SK-N-SH (cell line): ENCODE measurements around the gene ANO6.

Source experiments
- CHD2 ChIP-seq: fragments of 150-350 bp; IDR thresholded peaks from 2 replicates; pipeline ENCODE4 v1.6.1; 2018; ENCODE audit warnings: low read length; ENCODE audit not compliant: partially characterized antibody
- EZH2phosphoT487 ChIP-seq: fragments of 200-600 bp; sonication (generic); IDR thresholded peaks from 2 replicates; pipeline ENCODE4 v1.6.1; 2017; ENCODE audit warnings: low read depth, mixed run types, mild to moderate bottlenecking, antibody characterized with exemption, moderate library complexity, borderline replicate concordance
- POLR2AphosphoS5 ChIP-seq: IDR thresholded peaks from 2 replicates; pipeline ENCODE4 v1.6.1; 2012; ENCODE audit warnings: low read depth, low read length
- RCOR1 ChIP-seq: fragments of 150-350 bp; IDR thresholded peaks from 2 replicates; pipeline ENCODE4 v1.6.1; 2017; ENCODE audit warnings: antibody characterized with exemption, low read length
- YY1 ChIP-seq: IDR thresholded peaks from 2 replicates; pipeline ENCODE4 v1.4.0; 2012; ENCODE audit warnings: low read depth, mild to moderate bottlenecking
- TF ChIP-seq, protein P1 (sequence below): IDR thresholded peaks from 2 replicates; pipeline ENCODE4 v1.4.0; 2012; ENCODE audit warnings: low read depth
- TF ChIP-seq, protein P2 (sequence below): fragments of 200-600 bp; sonication (generic); IDR thresholded peaks from 2 replicates; pipeline ENCODE4 v1.6.1; 2017; ENCODE audit warnings: antibody characterized with exemption, mild to moderate bottlenecking, moderate library complexity
- TF ChIP-seq, protein P3 (sequence below): fragments of 150-350 bp; IDR thresholded peaks from 2 replicates; pipeline ENCODE4 v1.6.1; 2017; ENCODE audit warnings: antibody characterized with exemption, low read length, low read depth, borderline replicate concordance

DNA sequence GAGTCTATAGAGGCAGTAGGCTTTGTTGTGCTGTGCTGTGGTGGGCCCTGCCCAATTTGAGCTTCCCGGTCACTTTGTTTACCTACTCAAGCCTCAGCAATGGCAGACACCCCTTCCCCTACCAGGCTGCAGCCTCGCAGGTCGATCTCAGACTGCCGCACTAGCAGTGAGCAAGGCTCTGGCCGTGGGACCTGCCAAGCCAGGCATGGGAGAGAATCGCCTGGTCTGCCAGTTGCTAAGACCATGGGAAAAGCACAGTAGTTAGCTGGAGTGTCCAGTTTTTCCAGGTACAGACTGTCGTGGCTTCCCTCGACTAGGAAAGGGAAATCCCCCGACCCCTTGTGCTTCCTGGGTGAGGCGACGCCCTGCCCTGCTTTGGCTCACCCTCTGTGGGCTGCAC lies 26.3 kb downstream of the ANO6 start:
- TF ChIP-seq, protein P1, sequence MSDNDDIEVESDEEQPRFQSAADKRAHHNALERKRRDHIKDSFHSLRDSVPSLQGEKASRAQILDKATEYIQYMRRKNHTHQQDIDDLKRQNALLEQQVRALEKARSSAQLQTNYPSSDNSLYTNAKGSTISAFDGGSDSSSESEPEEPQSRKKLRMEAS = no peak
- TF ChIP-seq, protein P2, sequence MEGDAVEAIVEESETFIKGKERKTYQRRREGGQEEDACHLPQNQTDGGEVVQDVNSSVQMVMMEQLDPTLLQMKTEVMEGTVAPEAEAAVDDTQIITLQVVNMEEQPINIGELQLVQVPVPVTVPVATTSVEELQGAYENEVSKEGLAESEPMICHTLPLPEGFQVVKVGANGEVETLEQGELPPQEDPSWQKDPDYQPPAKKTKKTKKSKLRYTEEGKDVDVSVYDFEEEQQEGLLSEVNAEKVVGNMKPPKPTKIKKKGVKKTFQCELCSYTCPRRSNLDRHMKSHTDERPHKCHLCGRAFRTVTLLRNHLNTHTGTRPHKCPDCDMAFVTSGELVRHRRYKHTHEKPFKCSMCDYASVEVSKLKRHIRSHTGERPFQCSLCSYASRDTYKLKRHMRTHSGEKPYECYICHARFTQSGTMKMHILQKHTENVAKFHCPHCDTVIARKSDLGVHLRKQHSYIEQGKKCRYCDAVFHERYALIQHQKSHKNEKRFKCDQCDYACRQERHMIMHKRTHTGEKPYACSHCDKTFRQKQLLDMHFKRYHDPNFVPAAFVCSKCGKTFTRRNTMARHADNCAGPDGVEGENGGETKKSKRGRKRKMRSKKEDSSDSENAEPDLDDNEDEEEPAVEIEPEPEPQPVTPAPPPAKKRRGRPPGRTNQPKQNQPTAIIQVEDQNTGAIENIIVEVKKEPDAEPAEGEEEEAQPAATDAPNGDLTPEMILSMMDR = no peak
- TF ChIP-seq YY1 (no peak), CHD2 (no peak), RCOR1 (no peak), EZH2phosphoT487 (no peak), POLR2AphosphoS5 (no peak)
- TF ChIP-seq, protein P3, sequence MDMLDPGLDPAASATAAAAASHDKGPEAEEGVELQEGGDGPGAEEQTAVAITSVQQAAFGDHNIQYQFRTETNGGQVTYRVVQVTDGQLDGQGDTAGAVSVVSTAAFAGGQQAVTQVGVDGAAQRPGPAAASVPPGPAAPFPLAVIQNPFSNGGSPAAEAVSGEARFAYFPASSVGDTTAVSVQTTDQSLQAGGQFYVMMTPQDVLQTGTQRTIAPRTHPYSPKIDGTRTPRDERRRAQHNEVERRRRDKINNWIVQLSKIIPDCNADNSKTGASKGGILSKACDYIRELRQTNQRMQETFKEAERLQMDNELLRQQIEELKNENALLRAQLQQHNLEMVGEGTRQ = no peak
